Activated CD8-positive, alpha-beta memory T cell treated with anti-CD3 and anti-CD28 coated beads for 48 hours (primary cell): Measurements from ENCODE around the gene PLCB2.

Experiments
- DNase-seq, 3 experiments: peaks; one replicate each; pipeline ENCODE4 v3.0.0-alpha.2; 2020; ENCODE audit warnings: low read depth in 2 of 3, low spot score in 2 of 3

Gene PLCB2

DNA sequence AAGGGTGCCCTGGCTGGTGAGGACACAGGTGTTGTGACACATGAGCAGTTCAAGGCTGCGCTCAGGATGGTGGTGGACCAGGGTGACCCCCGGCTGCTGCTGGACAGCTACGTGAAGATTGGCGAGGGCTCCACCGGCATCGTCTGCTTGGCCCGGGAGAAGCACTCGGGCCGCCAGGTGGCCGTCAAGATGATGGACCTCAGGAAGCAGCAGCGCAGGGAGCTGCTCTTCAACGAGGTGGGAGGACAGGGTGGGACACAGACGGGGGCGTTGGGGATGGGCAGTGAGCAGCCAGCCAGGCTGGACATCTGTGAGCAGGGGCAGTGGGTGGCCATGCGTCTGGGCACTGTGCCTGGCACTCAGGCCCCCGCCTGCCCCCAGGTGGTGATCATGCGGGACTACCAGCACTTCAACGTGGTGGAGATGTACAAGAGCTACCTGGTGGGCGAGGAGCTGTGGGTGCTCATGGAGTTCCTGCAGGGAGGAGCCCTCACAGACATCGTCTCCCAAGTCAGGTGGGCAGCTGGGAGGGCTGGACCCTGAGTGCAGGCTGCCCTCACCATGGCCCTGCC, 35.2 kb downstream of the PLCB2 start:
- DNase-seq: no peak

DNA sequence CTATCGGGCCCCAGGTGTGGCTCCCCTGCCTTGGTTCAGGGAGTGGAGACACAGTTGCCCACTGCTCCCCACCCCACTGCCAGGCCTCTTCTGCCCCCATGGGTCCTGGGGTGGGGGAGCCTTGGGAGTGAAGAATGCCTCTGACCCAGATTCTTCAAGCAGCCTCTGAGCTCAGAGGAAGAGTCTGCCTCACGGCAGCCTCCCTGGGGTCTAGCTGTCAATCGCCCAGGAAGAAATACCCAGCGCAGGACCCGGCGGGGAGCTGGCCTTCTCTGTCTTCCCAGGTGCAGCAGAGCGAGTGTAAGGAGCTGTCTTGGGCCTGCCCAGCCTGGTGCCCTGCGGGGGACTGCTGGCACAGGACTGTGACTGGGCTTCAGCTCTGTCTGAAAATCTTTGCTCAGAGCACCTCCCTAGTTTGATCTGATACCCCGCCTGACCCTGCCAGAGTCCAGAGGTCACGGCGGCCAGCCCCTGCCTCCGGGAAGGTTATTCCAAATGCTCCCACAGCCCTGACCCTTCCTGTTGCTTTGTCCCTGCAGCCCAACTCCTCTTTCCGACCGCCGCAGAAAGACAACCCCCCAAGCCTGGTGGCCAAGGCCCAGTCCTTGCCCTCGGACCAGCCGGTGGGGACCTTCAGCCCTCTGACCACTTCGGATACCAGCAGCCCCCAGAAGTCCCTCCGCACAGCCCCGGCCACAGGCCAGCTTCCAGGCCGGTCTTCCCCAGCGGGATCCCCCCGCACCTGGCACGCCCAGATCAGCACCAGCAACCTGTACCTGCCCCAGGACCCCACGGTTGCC, 35.9 kb downstream of the PLCB2 start:
- DNase-seq: no peak

DNA sequence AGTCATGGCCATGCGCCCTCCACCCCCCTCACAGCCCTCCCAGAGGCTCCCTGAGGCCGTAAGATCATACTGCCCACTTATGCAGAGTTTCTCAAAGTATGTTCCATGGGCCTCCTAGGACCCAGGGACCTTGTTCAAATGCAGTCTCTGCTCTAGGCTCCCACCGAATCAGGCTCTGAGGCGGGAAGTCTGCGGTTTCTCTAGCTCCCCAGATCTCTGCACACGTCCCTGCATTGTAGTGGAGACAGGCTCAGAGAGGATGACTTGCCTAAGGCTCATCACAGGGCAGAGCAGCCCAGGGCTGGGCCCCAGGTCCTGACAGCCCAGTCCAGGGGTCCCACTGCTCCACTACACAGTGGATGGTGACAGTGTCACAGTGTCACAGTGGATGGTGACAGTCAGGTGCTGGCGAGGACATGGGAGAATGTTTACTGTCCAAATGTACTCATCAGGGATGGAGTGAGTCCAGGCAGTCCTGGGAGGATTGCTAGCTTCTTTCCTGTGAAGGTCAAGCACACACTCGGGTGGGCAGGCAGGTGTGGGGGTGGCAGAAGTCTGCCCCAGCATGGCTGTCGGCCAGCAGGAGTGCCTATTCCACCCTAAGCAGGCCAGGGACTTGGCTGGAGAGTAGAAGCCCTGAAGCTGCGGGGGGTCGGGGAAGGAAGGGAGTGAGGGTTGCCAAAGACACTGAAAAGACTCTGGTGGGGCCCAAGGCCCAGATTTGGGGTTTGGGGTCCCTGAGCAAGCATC, 37.3 kb downstream of the PLCB2 start:
- DNase-seq: no peak

DNA sequence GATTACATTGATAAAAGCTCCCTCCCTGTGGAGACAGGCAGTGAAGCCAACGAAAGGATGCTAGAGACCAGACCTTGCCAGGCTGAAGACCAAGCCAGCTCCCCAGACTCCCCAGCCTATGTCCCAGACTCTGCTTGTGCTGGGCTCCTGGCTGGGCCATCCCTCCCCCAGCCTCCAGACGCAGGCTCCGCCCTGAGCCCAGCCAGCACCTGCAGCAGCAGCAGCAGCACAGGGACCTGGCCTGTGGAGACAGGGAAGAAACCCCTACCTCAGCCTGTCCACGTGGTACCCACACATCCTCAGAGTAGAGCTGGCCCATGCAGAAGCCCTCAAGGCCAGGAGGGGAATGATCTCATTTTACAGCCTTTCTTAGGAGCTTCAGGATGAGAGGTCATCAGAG, 38.1 kb downstream of the PLCB2 start:
- no peak for DNase-seq

DNA sequence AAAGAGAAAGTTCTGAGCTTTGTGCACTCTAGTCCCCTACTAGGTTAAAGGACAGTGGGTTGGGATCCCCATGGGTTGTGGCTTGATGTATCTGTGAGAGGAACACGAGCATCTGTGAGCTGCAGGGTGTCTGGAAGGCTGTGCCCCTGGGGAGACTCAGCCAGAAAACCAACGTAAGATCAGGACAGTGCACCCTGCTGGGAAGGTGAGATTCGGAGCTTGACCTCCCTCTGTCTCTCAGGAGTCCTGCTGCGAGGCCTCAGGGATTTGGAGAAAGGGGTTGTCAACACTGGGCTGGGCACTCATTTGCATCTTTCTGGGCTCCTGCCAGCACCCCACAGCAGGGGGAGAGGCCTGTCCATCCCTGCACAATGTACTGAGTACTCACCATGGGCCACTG, 40.1 kb downstream of the PLCB2 start:
- no peak for DNase-seq

DNA sequence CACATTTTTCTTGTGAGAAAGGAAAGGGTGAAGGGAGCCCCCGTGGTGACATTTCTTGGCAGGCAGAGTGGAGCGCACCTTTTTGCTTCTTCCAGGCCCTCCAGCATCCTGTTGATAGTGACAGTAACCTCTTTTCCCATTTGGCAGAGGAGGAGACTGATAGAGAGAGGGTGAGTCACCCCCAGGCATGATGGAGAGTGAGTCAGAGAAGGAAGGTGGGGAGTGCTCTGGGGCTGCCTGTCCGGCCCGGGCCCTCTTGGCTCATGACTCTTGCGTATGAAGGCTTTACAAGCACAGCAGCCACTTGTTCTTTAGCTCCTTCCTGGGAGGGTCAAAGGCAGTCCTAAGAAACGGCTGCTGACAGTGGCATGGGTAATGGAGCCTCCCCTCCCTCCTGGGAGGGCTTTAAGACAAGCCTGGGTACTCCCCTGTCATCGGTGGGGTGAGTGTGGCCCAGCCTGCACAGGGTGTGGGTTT, 40.9 kb downstream of the PLCB2 start:
- DNase-seq: no peak

DNA sequence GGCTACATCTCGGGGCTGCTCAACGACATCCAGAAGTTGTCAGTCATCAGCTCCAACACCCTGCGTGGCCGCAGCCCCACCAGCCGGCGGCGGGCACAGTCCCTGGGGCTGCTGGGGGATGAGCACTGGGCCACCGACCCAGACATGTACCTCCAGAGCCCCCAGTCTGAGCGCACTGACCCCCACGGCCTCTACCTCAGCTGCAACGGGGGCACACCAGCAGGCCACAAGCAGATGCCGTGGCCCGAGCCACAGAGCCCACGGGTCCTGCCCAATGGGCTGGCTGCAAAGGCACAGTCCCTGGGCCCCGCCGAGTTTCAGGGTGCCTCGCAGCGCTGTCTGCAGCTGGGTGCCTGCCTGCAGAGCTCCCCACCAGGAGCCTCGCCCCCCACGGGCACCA, 41.9 kb downstream of the PLCB2 start:
- no peak for DNase-seq

DNA sequence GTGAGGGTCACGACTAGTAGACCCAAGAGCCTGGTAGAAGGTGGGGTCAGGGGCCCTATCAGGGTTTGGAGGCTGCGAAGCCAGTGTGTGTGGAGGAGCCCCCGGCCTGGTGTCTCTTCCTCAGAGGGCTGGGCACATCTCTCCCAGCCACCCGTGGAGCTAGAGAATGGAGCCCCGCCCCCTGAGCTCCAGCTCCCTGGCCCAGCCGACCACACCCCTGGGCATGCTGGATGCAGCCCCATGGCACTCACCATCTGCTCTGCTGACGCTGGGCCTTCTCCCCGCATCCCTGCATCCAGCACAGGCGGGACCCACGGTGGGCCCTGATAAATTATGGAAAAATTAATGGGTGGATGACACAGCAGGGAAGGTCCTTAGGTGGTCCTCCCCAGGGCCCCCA, 42.4 kb downstream of the PLCB2 start:
- no peak for DNase-seq

DNA sequence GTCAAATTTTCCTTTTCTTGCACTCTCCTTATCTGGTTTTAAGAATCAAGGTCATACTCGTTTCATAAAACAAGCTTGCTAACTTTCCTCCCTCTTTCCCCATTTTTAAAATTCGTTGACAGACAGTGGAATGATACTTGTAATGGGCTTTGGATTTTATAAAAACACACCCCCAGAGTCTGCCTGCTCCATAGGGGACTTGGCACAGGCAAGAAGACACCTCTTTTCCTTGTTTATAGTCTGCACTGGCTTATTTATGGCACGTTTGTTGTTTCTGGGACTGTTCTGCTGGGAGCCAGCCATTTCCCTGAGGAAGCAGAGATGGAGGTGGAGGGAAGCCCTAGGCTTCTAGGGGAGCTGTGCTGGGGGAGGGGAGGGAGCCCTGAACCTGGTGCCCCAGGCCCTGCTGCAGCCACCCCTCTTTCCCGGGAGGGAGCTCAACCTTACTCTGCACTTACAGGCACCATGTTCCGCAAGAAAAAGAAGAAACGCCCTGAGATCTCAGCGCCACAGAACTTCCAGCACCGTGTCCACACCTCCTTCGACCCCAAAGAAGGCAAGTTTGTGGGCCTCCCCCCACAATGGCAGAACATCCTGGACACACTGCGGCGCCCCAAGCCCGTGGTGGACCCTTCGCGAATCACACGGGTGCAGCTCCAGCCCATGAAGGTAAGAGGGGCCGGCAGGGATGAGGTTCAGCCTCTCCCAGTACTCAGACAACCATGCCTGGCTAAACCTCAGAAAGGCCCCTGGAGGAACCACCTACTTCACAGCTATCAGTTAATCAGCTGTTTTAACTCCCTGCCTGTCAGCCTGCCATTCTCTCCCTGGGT, 43.2 kb downstream of the PLCB2 start:
- no peak for DNase-seq

DNA sequence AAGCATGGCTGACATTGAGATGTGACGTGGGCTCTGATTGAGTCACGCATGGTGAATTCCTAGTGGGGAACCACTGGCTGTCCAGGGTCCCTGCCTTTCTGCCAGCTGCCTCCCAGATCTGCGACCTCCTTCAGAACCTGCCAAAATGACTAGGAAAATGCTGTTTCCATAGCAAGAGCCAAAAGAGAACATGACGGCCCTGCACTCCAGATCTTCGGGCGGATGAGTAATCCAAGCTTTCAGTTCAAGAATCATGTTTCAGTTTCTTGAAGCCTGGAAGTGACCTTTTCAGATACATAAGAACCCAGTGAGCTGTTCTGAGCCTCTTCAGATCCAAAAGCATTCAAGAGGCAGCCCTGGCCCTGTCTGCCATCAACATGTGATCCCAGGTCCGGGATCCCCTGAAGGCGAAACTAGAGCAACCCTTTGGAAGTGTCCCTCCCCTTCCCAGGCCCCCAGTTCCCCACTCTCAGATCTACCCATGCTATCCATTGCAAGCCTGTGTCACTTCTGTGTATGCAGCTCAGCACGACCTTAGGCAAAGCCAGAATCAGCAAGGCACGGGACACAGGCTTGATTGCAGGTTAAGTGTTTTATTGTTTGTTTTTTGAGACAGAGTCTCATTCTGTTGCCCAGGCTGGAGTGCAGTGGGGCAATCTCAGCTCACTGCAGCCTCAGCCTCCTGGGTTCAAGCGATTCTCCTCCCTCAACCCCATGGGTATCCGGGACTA, 44.5 kb downstream of the PLCB2 start:
- no peak for DNase-seq

DNA sequence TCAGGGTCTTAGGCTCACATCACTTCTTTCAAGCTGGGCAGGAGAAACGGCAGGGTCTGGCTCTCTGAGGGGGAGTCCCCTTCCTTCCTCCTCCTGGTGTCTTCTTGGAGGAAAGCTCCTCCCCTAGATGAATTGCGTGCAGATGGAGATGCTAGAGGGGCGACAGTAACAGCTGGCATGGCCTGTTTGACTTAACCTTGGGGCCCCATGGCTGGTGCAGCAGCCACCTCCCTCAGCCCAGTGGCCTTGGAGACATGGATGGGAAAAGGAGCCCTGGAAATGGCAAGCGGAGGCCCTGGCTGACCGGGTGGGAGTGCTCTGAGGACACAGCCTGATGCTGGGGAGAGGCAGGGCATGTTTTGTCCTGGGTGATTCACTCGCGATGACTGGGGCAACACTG, 48.7 kb downstream of the PLCB2 start:
- DNase-seq: no peak

DNA sequence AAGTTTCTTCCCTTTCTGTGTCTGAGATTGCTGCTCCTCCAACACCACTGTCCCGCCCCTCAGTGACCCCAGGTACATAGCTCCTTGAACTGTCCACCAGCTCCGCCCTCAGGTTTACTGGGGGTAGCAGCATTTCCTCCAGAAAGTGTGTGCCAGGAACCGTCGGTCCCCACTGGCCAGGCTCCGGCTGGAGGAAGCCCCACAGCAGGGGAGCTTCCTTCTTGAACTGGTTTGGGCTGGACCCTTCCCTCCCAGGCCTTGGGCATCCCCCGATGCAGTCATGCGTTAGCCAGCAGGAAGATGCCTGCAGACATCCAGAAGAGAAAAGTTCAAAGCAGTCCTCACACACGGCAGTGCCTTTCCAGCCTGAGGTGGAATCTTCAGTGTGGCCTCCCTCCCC, 49.2 kb downstream of the PLCB2 start:
- DNase-seq: no peak

DNA sequence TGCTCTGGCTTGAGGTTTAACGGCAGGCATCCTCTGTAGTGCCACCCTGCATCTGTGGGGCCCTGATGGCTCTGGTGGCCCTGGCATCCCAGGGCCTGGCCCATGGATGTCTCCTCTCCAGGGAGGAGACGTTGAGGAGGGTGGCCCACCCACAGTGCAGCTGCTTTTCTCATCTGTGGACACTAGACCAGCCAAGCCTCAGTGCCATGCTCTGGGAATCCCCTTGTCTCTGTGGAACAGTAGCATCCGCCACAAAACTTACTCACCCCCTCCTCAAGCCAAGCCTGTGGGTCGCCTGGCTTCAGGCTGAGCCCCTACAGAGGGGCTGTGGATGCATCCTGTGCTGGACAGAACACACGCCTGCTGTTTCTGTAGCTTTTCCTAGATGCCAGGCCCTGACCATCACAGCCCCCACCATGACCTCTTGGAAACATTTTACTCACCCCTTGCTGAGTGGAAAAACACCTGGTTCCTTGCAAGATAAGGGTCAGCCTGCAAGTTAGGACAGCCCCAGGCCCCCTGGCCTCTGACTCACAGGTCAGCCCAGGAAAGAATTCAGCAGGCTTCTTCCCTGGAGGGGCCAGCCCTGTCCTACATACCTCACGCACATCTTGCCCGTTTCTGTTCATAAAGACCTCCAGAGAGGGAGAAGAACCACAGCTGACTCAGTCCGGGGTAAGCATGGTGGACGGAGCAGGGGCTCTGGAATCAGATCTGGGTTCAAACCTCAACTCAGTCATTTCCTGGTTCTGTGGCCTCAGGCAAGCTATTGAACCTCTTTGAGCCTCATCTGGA, 49.9 kb downstream of the PLCB2 start:
- no peak for DNase-seq

DNA sequence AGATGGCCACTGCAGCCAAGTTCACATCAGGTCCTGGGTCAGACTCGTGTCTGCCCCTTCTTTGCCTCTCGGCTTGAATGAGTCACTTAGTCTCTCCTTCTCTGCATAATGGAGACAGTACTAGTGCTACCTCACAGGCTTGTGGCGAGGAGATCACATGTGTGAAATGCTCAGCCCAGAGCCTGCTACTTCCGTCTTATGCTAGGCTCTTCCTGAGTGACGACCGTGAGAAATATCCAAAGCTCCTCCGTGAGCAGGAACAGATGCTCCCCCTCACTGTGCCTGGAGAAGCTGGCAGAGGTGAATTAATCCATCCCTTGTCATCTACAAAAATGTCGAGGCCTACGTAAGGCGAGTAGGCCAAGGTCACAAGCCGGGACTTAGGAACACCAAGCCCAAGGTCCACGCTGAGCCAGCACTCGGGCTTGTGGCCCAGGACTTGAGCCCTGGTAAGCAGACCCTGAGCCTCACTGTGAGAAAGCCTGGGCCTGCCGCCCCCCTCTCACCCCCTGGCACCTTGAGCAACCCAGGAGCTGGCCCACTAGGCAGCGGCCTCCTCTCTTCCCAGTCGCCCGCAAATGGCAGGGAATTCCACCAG, 51.0 kb downstream of the PLCB2 start:
- DNase-seq: no peak

DNA sequence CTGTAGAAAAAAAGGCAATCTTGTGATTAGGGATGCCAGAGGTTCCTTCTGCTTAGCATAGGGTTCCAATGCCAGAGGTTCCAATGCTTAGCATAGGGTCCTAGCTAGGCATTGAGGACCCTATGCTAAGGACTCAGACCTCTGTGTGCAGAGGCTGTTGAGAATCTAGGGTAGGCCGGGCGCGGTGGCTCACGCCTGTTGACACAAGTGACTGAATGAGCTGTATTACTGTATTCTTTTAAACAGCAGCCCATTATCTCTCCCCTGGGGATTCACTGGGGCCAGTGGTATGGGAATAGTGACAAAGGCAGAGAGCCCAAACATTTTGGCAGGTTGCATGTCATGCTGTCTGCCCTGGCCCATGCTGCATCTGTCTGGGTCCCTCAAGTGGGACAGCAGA, 52.7 kb downstream of the PLCB2 start:
- DNase-seq: no peak

DNA sequence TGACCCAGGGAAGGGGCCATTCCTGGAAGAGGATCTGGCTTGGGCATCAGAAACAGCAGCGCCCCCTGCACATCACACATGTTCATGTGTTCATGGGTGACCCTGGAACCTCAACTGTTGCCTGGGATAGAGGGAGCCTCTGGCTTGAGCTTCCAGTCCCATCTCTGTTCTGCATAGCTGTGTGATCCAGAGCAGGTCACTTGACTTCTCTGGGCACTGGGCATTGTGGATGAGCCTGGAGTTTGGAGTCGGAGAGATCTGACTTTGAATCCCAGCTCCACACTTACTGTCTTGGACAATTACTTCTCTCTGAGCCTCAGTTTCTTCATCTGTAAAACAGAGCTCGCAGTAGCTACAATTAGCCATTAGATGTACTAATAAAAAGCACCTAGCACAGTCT, 53.3 kb downstream of the PLCB2 start:
- no peak for DNase-seq

DNA sequence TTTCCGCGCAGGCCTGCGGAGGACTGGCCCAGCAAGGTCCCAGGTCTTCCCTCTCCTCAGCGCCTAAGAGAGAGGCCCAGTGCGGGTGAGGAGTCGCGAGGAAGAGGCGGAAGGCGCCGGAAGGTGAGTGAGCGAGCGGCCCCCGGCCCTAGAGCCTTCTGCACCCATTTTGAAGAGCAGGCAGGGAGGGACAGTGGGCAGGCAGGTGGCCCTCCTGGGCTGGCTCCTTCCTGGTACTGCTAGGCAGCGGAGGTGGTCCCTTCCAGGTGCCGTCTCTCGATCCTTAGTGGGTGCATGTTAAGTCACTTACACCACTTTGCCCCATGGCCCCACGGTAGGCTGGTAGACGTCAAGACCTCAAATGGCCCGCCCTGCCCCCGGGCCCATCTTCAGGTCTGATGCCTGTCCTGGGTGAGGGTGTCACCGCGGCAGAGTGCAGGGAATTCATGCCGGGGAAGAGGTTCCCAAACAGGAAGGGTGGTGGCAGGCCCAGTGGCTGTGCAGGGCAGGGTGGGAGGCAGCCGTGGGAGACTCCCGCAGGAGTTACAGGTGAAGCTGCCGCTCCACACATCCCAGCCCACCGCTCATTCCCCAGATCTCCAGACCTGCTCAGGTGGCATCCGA, 54.5 kb downstream of the PLCB2 start:
- DNase-seq: no peak

DNA sequence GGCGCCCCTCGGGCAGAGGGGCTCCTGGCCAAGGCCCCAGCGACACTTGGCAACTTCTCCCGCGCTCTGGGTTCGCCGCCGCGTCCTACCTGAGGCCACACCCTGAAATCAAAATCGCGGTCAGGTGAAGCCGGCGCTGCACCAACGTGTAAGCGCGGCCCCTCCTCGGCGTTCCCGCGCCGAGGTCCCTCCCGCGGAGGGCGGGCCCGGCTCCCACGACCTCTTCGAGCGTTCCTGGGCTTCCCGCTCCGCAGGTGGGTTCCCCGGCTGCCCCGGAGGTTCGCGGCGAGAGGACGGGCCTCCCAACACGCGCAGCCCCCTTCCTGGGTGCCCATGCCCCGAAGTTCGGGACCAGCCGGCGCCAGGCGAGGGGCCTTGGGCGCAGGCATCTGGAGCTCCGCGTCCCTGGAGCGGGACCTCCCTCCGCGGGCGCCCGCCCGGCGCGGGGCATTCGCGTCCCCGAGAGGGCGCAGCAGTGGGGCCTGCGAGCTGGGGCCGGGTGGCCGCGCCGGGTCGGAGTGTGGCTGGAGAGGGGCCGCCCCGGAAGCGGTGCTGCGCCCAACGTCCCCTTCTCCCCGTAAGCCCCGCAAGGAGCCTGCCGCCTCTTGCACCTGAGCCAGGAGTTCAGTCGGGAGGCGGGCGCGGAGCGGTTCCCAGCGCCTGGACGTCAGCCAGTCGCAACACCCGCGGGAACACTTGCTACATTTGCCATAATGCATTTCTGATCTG, 55.1 kb downstream of the PLCB2 start:
- DNase-seq: no peak

DNA sequence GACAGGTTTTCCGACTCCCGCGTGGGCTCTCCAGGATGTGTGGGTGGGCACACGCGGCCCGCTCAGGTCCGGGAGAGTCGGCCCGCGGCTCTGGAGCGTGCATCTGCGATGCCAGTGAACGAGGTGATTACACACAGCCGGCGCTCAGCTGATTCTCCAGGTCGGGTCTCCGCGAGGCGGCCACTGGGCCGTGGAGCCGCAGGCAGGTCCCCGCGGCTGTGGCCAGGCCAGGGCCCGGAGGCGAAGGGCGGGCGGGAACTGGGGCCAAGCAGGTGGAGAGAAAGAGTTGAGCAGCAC, 55.6 kb downstream of the PLCB2 start:
- no peak for DNase-seq
